HepG2 (cell line): ENCODE data around the gene CAPN13. TPM values are rescaled to one million over a fixed set of nuclear protein-coding genes. Genes with fewer than 3 reads are reported as not detected.

Source experiments
- ATAC-seq: fragments of 200-7000 bp; cut with Tn5 transposase; 3 replicates; pipeline ENCODE4 v1.9.1; 2020; ENCODE audit warnings: mild to moderate bottlenecking, moderate library complexity
- BruUV-seq: library from RNA; stranded (reverse); fragments of 400-500 nt; replicated peaks from 2 replicates; lab custom pipeline; 2021; lab: Mats Ljungman, UMichigan
- CTCF ChIA-PET: fragments of 300-600 bp; formaldehyde crosslinking; extraction: SDS; loops from one replicate; lab custom pipeline; 2021; ENCODE audit warnings: low total read pairs, inconsistent platforms, low intra/inter-chr PET ratio; lab: Yijun Ruan, JAX
- POLR2A ChIA-PET: fragments of 350-600 bp; sonication (Branson Sonifier 250); formaldehyde crosslinking; loops from one replicate; lab custom pipeline; 2020; ENCODE audit warnings: antibody characterized with exemption, inconsistent platforms; lab: Yijun Ruan, JAX
- DNase-seq: peaks from one replicate; pipeline ENCODE4 v3.0.0-alpha.2; 2015; ENCODE audit warnings: low spot score
- FAIRE-seq: peaks from 3 replicates; lab custom pipeline; 2011; peaks lifted over from hg19 to GRCh38; lab: Jason Lieb, UNC
- H2AFZ ChIP-seq: one replicate; pipeline ENCODE4 v1.6.1; 2011; ENCODE audit warnings: low read length, inconsistent platforms
- H3K27ac ChIP-seq: fragments of 300-600 bp; 3 replicates; pipeline ENCODE4 v1.8.0; 2011; ENCODE audit warnings: mixed run types, mild to moderate bottlenecking, mixed read lengths, low read length, inconsistent platforms; ENCODE audit not compliant: insufficient read depth; ENCODE audit errors: extremely low read length
- H3K27me3 ChIP-seq, 2 experiments: fragments of 200-600 bp in 1 of 2; 2 replicates in 1 of 2; 3 replicates in 1 of 2; pipeline versions ENCODE4 v1.6.0 to v1.8.0; 2011; ENCODE audit warnings: low read length in 2 of 2, mild to moderate bottlenecking in 2 of 2, moderate library complexity in 2 of 2, inconsistent platforms in 1 of 2; ENCODE audit not compliant: insufficient read depth in 2 of 2, control insufficient read depth in 1 of 2
- H3K36me3 ChIP-seq, 2 experiments: fragments of 200-600 bp in 1 of 2; replicated peaks in 1 of 2; 2 replicates in 1 of 2; 3 replicates in 1 of 2; pipeline versions ENCODE4 v1.5.1 to v1.8.0; 2011; ENCODE audit warnings: low read length in 2 of 2, inconsistent platforms in 1 of 2; ENCODE audit not compliant: insufficient read depth in 2 of 2, control insufficient read depth in 1 of 2
- H3K4me1 ChIP-seq: 2 replicates; pipeline ENCODE4 v1.5.1; 2012; ENCODE audit warnings: low read length, inconsistent platforms; ENCODE audit not compliant: insufficient read depth
- H3K4me2 ChIP-seq: 2 replicates; pipeline ENCODE4 v1.6.0; 2011; ENCODE audit warnings: low read depth, low read length, inconsistent platforms
- H3K4me3 ChIP-seq, 3 experiments: fragments of 200-600 bp in 1 of 3; sonication (generic), shearing (Covaris generic) in 1 of 3; replicated peaks in 1 of 3; 2 replicates each; pipeline ENCODE4 v1.5.1; 2011 to 2016; ENCODE audit warnings: low read length in 3 of 3, inconsistent platforms in 2 of 3, low read depth in 2 of 3, mild to moderate bottlenecking in 2 of 3, control low read depth in 1 of 3, mixed read lengths in 1 of 3; ENCODE audit not compliant: insufficient read depth in 1 of 3
- H3K79me2 ChIP-seq: one replicate; pipeline ENCODE4 v1.6.1; 2011; ENCODE audit warnings: low read length, inconsistent platforms; ENCODE audit not compliant: insufficient read depth
- H3K9ac ChIP-seq: 2 replicates; pipeline ENCODE4 v1.6.0; 2011; ENCODE audit warnings: mild to moderate bottlenecking, low read depth, low read length, inconsistent platforms; ENCODE audit not compliant: insufficient read depth
- H3K9me3 ChIP-seq: 2 replicates; pipeline ENCODE4 v1.5.1; 2012; ENCODE audit warnings: mild to moderate bottlenecking, low read length
- H4K20me1 ChIP-seq: 2 replicates; pipeline ENCODE4 v1.6.0; 2011; ENCODE audit warnings: inconsistent platforms, mild to moderate bottlenecking, low read length, moderate library complexity; ENCODE audit not compliant: insufficient read depth
- NONO ChIP-seq, 2 experiments: fragments of 450-650 bp in 1 of 2; sonication (generic) in 1 of 2; formaldehyde crosslinking in 1 of 2; IDR thresholded peaks in 1 of 2; conservative IDR thresholded peaks in 1 of 2; 2 replicates each; pipeline versions ENCODE4 v1.6.1 to v1.8.0; 2017 to 2022; ENCODE audit warnings: mild to moderate bottlenecking in 1 of 2, missing genetic modification reagents in 1 of 2, moderate library complexity in 1 of 2
- ZNF281 ChIP-seq: sonication (generic); formaldehyde crosslinking; IDR thresholded peaks from 2 replicates; pipeline ENCODE4 v1.4.0; 2020; ENCODE audit warnings: missing genetic modification reagents, borderline replicate concordance
- ZNF775 ChIP-seq: sonication (generic); formaldehyde crosslinking; IDR thresholded peaks from 2 replicates; pipeline ENCODE4 v1.4.0; 2020; ENCODE audit warnings: missing genetic modification reagents, mild to moderate bottlenecking, moderate library complexity, borderline replicate concordance
- ZXDC ChIP-seq: sonication (generic); formaldehyde crosslinking; IDR thresholded peaks from 2 replicates; pipeline ENCODE4 v1.5.0; 2020; ENCODE audit warnings: mild to moderate bottlenecking, missing genetic modification reagents
- WGBS: methylation state at CpG from one replicate; pipeline ENCODE4 v1.1.6; 2017; ENCODE audit warnings: low lambda C conversion rate; 5-methylcytosine and 5-hydroxymethylcytosine counted together
- in situ Hi-C: cut with HindIII; loops from 2 replicates; pipeline ENCODE4 v1.10.0; 2017; ENCODE audit warnings: low pct_unique_long_range_greater_than_20kb; ENCODE audit not compliant: extremely low pct_ligation_motif_present
- intact Hi-C: fragments of 100-400 bp; cut with micrococcal nuclease; formaldehyde crosslinking; loops from one replicate; pipeline ENCODE4 v1.10.0; 2022; ENCODE audit not compliant: unreplicated experiment
- polyA plus RNA-seq, 8 experiments: library from polyadenylated mRNA; depleted of rRNA in 3 of 8; stranded (reverse) in 7 of 8; unstranded in 1 of 8; fragments of >200 nt; fragmentation: Illumina TruSeq in 4 of 8; extraction: Trizol in 4 of 8; gene quantifications; 2 replicates each; pipeline versions ENCODE4 v1.2.1 to v1.2.3, GENCODE V29; 2011 to 2016; ENCODE audit warnings: low read depth in 4 of 8, missing spikeins in 1 of 8, mixed read lengths in 1 of 8; ENCODE audit not compliant: insufficient read depth in 1 of 8
- total RNA-seq, 5 experiments: library from RNA; depleted of rRNA; stranded (reverse); fragments of >200 nt; fragmentation: Illumina TruSeq; extraction: Trizol; gene quantifications; 2 replicates each; pipeline ENCODE4 v1.2.3, GENCODE V29; 2016; ENCODE audit warnings: low read depth in 1 of 5

CAPN13 gene
- total and polyA plus RNA-seq, 2 of the 13 experiments (the other 11 are each of a cell fraction or from before 2014, with no cell fraction given): not detected

GRCh38 chr2:30677861-30678385, 129.3 kb downstream of the CAPN13 start:
- Histone ChIP-seq H3K27ac (no peak overlapping the region), H3K4me3 (no peak overlapping the region), H3K9me3 (no peaks in the 10 kb centered on the region), H3K36me3 (no peaks in the 10 kb centered on the region), H2AFZ (no peak overlapping the region), H4K20me1 (no peaks in the 10 kb centered on the region; the same call in 1 of the 2 replicates), H3K4me1 (no peaks in the 10 kb centered on the region), H3K4me2 (no peak overlapping the region), H3K27me3 (peaks cover 0 to 11% of the 10 kb centered on the region in 2 experiments; a peak in 4 of 5 replicates), H3K79me2 (no peaks in the 10 kb centered on the region), H3K9ac (no peak overlapping the region)
- no peak for FAIRE-seq
- in situ Hi-C loops (no loop called here), intact Hi-C loops (loop anchor here (5.0 to 10.0 kb wide), 2 partner anchors 116 to 243 kb away; no protein-coding TSS in a partner anchor)
- WGBS: 33% methylated on average over 5 of the region's 5 CpGs
- DNase-seq: no peak
- ChIA-PET POLR2A (no interaction called here), CTCF (no interaction called here)
- no peak; the same call in 2 of the 3 replicates for ATAC-seq
- no TSS peak for BruUV-seq
- TF ChIP-seq ZNF775 (CRISPR knock-in tag): no peak
- TF ChIP-seq NONO (IDR thresholded peaks at IDR 0.05): no peak
- TF ChIP-seq NONO (CRISPR knock-in tag; conservative IDR thresholded peaks at IDR 0.05): no peak
- TF ChIP-seq ZXDC (CRISPR knock-in tag): no peak
- no peak for TF ChIP-seq ZNF281 (CRISPR knock-in tag)
